ENCODE data around the gene TWIST2.

Gene TWIST2

GRCh38 chr2:238856713-238857567 is 9.1 kb downstream of the TWIST2 start:
- no peak for DNase-seq (ENCODE audit: low read depth)

- DNase-seq (ENCODE audit: low read depth) = no peak
Observed at GRCh38 chr2:238857959-238858358, 10.1 kb downstream of the TWIST2 start.

GRCh38 chr2:238859636-238860347 is 11.9 kb downstream of the TWIST2 start:
- no peak for DNase-seq (ENCODE audit: low read depth)

GRCh38 chr2:238861013-238861730 is 13.3 kb downstream of the TWIST2 start:
- DNase-seq (ENCODE audit: low read depth) = no peak

- no peak for DNase-seq (ENCODE audit: low read depth)
Observed at GRCh38 chr2:238861766-238862315, 14.0 kb downstream of the TWIST2 start.

GRCh38 chr2:238862701-238863100 is 14.8 kb downstream of the TWIST2 start:
- no peak for DNase-seq (ENCODE audit: low read depth)

GRCh38 chr2:238863231-238863630 is 15.3 kb downstream of the TWIST2 start:
- no peak for DNase-seq (ENCODE audit: low read depth)

- no peak for DNase-seq (ENCODE audit: low read depth)
Observed at GRCh38 chr2:238863749-238864206, 15.9 kb downstream of the TWIST2 start.

- DNase-seq (ENCODE audit: low read depth) = no peak
Observed at GRCh38 chr2:238864207-238865014, 16.5 kb downstream of the TWIST2 start.

- no peak for DNase-seq (ENCODE audit: low read depth)
Observed at GRCh38 chr2:238865015-238865719, 17.3 kb downstream of the TWIST2 start.

- DNase-seq (ENCODE audit: low read depth) = no peak
Observed at GRCh38 chr2:238865744-238866355, 18.0 kb downstream of the TWIST2 start.

GRCh38 chr2:238866656-238867277 is 18.9 kb downstream of the TWIST2 start:
- DNase-seq (ENCODE audit: low read depth) = no peak

GRCh38 chr2:238868067-238868524 is 20.2 kb downstream of the TWIST2 start:
- DNase-seq (ENCODE audit: low read depth) = no peak

GRCh38 chr2:238868616-238869292 is 20.9 kb downstream of the TWIST2 start:
- DNase-seq (ENCODE audit: low read depth) = no peak

GRCh38 chr2:238869293-238870124 is 21.6 kb downstream of the TWIST2 start:
- DNase-seq (ENCODE audit: low read depth) = no peak

- no peak for DNase-seq (ENCODE audit: low read depth)
Observed at GRCh38 chr2:238870261-238870660, 22.4 kb downstream of the TWIST2 start.

- DNase-seq (ENCODE audit: low read depth) = no peak
Observed at GRCh38 chr2:238872026-238872425, 24.1 kb downstream of the TWIST2 start.

Measured in stimulated activated CD8-positive, alpha-beta memory T cell treated with anti-CD3 and anti-CD28 coated beads, Interleukin-12 subunit alpha, Interleukin-12 subunit beta, amount 100 ng/mL, for 1 hour (primary cell).